CD4-positive, alpha-beta T cell treated with Interleukin-4 for 4 hours (primary cell): ENCODE data around the gene EML4.

Source experiments
- DNase-seq: peaks from one replicate; pipeline ENCODE4 v3.0.0-alpha.2; 2020

The EML4 gene

GRCh38 chr2:42137125-42137841 lies 31.9 kb upstream of the EML4 start:
- no peak for DNase-seq

- no peak for DNase-seq
These were observed 30.8 kb upstream of the EML4 start for GRCh38 chr2:42138163-42139015.

GRCh38 chr2:42139101-42139500 lies 30.1 kb upstream of the EML4 start:
- DNase-seq = no peak

GRCh38 chr2:42140496-42140895 lies 28.7 kb upstream of the EML4 start:
- DNase-seq = no peak

- no peak for DNase-seq
These were observed 27.2 kb upstream of the EML4 start for GRCh38 chr2:42141687-42142546.

GRCh38 chr2:42142547-42143184 lies 26.5 kb upstream of the EML4 start:
- DNase-seq = no peak

- no peak for DNase-seq
These were observed 21.4 kb upstream of the EML4 start for GRCh38 chr2:42147641-42148274.

- DNase-seq = no peak
These were observed 19.0 kb upstream of the EML4 start for GRCh38 chr2:42150159-42150558.

GRCh38 chr2:42153944-42154581 lies 15.1 kb upstream of the EML4 start:
- DNase-seq = no peak

GRCh38 chr2:42156721-42157120 lies 12.4 kb upstream of the EML4 start:
- DNase-seq = no peak

GRCh38 chr2:42161444-42161843 lies 7.7 kb upstream of the EML4 start:
- no peak for DNase-seq

GRCh38 chr2:42163444-42164045 lies 5.6 kb upstream of the EML4 start:
- no peak for DNase-seq

- no peak for DNase-seq
These were observed 5.1 kb upstream of the EML4 start for GRCh38 chr2:42164046-42164445.

- DNase-seq = no peak
These were observed 4.2 kb upstream of the EML4 start for GRCh38 chr2:42164971-42165370.

- DNase-seq = no peak
These were observed 1.7 kb upstream of the EML4 start for GRCh38 chr2:42167458-42167857.

- no peak for DNase-seq
These were observed 574 bp upstream of the EML4 start for GRCh38 chr2:42168459-42169099.

GRCh38 chr2:42169874-42170521 lies 845 bp downstream of the EML4 start:
- DNase-seq = no peak

GRCh38 chr2:42170619-42171395 lies 1.7 kb downstream of the EML4 start:
- DNase-seq = no peak

- DNase-seq = peak; percentile 40
These were observed 2.3 kb downstream of the EML4 start for GRCh38 chr2:42171396-42171980.
